Adipose tissue (tissue), 3 donors: ENCODE results near the gene ZFC3H1. TPM values are rescaled to one million over a fixed set of nuclear protein-coding genes. Genes with fewer than 3 reads are reported as not detected.

Experiments
- H3K27ac ChIP-seq: one replicate; pipeline ENCODE4 v1.5.1; 2013; ENCODE audit warnings: low read depth, low read length
- WGBS, 3 donors: extraction: QIAGEN DNeasy Blood & Tissue Kit; methylation state at CpG; one replicate each; pipeline ENCODE4 v1.1.7; 2013; 5-methylcytosine and 5-hydroxymethylcytosine counted together
- polyA plus RNA-seq, 3 donors: library from polyadenylated mRNA; stranded (reverse); fragments of 200-250 nt; gene quantifications; one replicate each; pipeline ENCODE4 v1.2.3, GENCODE V29; 2013
- donor health status: healthy with polysubstance abuse.
- donor health status: Bipolar disorder and iron deficiency.
- donor health status: healthy.

The ZFC3H1 gene
- polyA plus RNA-seq, 3 donors, result 9.0 to 15.9 (median 9.0) TPM

DNA sequence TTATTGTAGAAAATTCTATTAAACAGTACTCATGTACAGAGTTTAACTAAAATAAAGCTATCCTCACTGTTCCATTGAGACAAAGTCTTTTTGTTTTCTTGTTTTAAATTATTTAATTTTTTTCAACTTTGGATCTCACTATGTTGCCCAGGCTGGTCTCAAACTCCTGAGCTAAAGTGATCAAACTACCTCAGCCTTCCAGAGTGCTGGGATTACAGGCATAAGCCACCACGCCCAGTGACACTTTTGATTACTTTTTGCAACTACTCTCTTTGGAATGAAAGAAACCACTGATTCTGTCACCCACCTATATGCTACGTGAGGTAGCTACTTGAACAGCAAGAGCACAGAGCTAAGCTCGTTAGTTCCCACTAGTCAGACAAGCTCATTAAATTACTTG, 17.1 kb downstream of the ZFC3H1 start:
- no peak overlapping the region for H3K27ac ChIP-seq
- WGBS, 3 donors, result 91 to 97% (median 94%) methylated on average over 3 of the region's 3 CpGs

DNA sequence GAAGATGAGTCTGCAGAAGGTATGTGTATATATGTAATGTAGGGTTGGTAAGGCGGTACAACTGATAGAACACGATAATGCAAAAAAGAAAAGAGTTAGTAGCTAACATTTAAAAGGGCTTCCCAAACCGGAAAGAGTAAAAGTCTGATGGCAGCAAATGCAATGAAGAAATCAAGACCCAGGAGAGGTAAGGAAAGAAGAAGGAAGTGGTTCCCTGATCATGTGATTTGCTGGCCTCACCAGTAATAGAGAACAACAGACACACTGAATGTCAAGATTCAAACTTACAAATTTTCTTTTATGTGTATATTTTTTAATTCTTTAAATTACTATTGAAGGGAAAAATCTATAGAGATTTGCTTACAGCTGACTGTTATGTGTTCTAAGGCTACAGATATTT, 18.4 kb downstream of the ZFC3H1 start:
- 43 to 74% (median 60%) methylated on average over 3 of the region's 3 CpGs for WGBS, 3 donors
- no peak overlapping the region for H3K27ac ChIP-seq

DNA sequence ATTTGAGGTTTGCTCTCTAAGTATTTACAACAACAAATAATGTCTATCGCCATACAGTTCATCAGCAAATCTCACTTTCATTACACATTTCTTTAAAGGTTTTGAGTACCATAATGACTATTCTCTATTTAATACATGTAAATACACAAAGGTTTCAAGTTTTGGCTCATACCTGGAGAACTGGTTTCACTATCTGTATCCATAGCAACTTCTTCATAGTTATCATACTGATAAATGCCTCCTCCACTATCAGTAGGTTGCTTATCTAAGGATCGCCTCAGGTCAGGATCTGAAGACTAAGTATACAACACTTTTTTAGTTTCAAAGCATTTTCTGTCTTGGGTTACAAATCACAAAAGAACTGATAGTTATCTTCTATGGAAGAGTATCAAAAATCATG, 21.4 kb downstream of the ZFC3H1 start:
- WGBS, 3 donors, result 59 to 90% (median 85%) methylated on average over 2 of the region's 2 CpGs
- no peak overlapping the region for H3K27ac ChIP-seq

GRCh38 chr12:71641390-71641789, 22.3 kb downstream of the ZFC3H1 start:
- 80 to 91% (median 89%) methylated on average over 2 of the region's 2 CpGs for WGBS, 3 donors
- no peak overlapping the region for H3K27ac ChIP-seq

- 90 to 100% (median 92%) methylated on average over 2 of the region's 2 CpGs for WGBS, 3 donors
- H3K27ac ChIP-seq, result no peak overlapping the region
Observed at GRCh38 chr12:71640316-71640715, 23.3 kb downstream of the ZFC3H1 start.

DNA sequence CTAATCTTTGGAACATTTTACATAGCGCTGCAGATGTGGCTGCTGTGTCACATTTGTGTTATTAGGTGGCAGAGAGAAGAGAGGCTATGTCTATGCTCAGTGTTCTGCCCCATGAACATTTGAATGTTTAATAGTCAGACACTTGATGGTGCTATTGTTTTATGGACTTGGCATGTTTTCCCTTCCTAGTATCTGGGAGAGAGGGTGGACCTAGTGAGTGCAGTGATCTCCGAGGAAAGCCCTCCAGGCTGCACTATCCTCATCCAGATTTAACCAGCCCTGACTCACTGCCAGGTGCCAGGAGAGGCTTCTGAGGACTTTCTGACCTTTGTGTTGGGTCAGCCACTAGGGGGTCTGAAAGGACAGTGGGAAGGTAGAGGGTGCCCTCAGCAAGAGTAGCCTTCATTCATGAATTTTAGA, 24.3 kb downstream of the ZFC3H1 start:
- WGBS, 3 donors, result 82 to 90% (median 88%) methylated on average over 2 of the region's 2 CpGs
- no peak overlapping the region for H3K27ac ChIP-seq

- H3K27ac ChIP-seq, result no peak overlapping the region
Observed at GRCh38 chr12:71638499-71638898, 25.1 kb downstream of the ZFC3H1 start.

DNA sequence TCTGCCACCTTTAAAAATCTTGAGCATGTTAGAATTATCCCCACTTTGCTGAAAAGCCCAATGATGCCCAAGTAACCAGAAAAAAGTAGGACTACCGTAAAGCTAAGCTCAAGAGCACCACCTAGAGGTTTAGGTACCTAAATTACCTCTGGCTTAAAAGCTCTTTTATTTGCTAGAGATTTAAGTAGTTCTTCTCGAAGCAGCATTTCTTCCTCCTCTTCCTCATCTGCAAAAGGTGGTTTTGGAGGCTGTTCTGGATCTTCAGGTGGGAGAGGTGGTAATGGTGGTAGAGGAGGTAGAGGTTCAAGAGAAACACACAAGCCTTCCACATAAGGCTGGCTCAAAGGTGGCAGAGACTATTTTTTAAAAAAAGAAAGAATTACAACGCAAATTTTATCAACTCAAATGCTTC, 26.9 kb downstream of the ZFC3H1 start:
- WGBS, 3 donors, result 29 to 31% (median 31%) methylated on average over 3 of the region's 3 CpGs
- H3K27ac ChIP-seq, result no peak overlapping the region

DNA sequence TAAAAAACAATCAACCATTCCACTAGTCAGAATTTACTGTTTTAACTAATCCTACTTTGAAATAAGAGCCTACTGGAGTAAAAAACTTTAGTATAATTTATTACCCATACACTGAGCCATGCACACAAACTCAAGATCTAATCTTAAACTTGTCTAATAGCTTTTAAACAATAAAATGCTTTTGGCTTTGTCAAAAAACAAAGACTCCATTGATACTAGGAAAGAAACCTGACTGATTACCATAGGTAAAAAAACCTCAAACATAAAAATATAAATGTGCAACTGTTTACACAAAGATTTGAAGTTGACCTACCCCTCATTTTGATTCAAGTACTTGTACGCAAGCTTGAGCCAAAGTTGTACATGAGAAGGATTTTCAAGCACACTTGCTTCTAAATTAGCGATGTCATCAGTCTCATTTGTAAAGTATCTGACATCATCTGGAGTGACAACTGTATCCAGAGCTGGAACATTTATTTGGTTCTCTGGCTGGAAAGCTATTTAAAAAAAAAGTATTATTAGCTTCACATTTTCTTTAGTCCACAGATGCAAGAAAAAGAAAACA, 36.1 kb downstream of the ZFC3H1 start:
- no peak overlapping the region for H3K27ac ChIP-seq
- 73 to 96% (median 94%) methylated on average over 2 of the region's 2 CpGs for WGBS, 3 donors

DNA sequence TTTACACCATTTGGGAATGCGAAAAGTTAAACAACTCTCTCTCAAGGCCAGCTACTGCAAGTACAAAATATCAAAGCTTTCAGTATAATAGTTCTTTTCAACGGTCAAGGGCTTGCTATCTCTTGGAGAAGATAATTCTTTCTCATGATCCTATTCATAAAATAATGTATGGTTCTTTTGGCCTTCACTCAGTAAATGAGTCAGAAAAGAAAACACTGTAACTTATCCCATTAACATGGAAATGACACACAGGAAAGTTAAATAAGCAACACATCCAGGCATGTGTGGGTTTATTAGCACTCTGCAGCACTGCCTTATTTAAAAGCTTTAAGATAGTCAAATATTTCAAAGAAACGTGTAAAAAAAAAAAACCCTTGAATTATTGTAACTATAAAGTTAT, 36.9 kb downstream of the ZFC3H1 start:
- no peak overlapping the region for H3K27ac ChIP-seq
- 26 to 76% (median 72%) methylated on average over 3 of the region's 3 CpGs for WGBS, 3 donors

GRCh38 chr12:71626098-71626497, 37.5 kb downstream of the ZFC3H1 start:
- WGBS, 3 donors, result 36 to 55% (median 37%) methylated on average over 5 of the region's 5 CpGs

DNA sequence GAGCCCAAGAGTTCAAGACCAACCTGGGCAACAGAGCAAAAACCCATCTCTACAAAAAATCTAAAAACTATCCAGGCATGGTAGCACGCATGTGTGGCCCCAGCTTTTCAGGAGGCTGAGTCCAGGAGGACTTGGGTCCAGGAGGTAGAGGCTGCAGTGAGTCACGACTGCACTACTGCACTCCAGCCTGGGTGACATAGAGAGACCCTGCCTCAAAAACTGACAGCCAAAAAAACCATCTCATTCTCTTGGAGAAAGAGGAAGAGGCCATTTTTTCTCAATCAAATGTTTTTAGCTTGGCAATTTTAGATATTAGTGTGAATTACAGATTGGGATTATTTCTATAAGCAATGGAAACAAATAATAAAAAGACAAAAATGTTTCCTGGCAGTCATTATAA, 38.2 kb downstream of the ZFC3H1 start:
- no peak overlapping the region for H3K27ac ChIP-seq
- 84 to 96% (median 94%) methylated on average over 2 of the region's 2 CpGs for WGBS, 3 donors

More at GRCh38 chr12:71626098-71626497, 37.5 kb downstream of the ZFC3H1 start:
- no peak overlapping the region for H3K27ac ChIP-seq

- no peak overlapping the region for H3K27ac ChIP-seq
- WGBS, 3 donors, result 94 to 100% (median 96%) methylated on average over 1 of the region's 1 CpG
Observed at GRCh38 chr12:71621938-71622337, 41.7 kb downstream of the ZFC3H1 start.

DNA sequence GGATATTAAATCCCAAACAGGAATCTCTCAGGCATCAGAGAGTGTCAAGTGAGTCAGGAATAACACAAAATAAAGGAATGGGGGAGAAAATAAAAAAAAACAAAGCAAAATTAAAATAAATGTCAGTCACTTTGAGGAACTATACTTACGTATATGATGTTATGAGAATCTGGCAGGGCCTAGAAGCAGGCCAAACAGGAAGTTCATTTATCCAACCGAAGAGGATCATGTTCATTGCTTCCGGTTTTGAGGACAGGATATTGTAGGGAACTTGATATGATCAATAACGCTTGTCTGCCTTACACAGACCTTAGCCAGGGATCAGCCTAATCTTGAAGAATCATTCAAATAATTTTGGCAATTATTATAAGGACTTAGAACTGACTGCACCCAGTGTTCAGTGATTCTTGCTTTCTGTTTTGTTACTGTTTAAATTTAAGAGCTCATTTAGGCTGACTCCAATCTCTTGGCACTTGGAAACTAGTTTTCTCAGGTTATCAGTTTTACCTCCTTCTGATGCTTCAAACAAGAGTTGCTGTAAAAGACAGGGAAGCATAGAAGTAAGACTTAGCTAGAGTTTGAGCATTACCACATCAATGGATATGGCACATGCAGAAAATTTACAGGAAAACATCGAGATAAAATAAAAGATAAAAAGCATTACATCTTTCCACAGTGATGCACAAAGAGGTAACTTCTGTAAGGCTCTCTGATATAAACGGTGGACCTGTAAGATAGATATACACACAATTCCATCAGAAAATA, 53.4 kb downstream of the ZFC3H1 start:
- H3K27ac ChIP-seq, result no peak overlapping the region
- WGBS, 3 donors, result 57 to 84% (median 62%) methylated on average over 6 of the region's 6 CpGs

- 52 to 95% (median 94%) methylated on average over 4 of the region's 4 CpGs for WGBS, 3 donors
Observed at GRCh38 chr12:71607494-71608330, 55.9 kb downstream of the ZFC3H1 start.

GRCh38 chr12:71605039-71605438, 58.6 kb downstream of the ZFC3H1 start:
- no peak overlapping the region for H3K27ac ChIP-seq
- WGBS, 3 donors, result 49 to 90% (median 88%) methylated on average over 3 of the region's 3 CpGs

More at GRCh38 chr12:71607494-71608330, 55.9 kb downstream of the ZFC3H1 start:
- no peak overlapping the region for H3K27ac ChIP-seq

DNA sequence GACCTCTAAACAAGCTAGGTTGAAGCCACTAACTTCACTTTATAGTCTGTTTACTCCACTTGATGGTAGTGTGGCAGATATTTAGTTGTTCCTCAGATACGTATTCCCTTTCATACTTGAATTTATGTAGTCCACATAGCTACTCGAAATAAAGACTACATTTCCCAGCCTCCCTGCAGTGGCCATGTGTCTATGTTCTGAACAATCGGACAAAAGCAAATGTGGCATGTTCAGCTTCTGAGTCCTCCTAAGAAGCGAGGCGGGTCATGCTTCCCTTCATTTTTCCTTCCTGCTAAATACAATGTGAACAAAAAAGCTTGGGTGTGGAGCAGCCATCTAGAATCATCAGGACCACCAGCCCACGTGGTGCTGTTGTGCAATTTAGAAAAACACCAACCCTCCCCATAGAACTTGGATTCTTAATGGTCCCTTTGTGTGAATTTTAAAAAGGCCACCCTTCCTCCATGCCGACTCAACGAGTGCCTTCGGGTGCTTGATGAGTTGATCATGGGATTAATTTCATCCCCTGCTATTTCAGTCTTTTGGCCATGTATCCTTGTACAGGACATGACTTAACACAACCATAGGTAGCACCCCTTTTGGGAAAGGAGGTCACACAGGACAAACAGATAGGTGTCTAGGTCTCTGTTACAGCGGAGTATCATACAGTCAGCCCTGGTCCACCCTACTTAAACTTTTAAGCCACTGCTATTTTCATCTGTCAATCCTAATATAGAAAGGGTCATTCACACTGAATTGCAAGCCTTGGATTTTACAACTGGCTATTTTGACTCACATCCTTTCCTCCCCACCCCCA, 60.7 kb downstream of the ZFC3H1 start:
- no peak overlapping the region for H3K27ac ChIP-seq
- WGBS, 3 donors, result 71 to 81% (median 76%) methylated on average over 10 of the region's 10 CpGs

DNA sequence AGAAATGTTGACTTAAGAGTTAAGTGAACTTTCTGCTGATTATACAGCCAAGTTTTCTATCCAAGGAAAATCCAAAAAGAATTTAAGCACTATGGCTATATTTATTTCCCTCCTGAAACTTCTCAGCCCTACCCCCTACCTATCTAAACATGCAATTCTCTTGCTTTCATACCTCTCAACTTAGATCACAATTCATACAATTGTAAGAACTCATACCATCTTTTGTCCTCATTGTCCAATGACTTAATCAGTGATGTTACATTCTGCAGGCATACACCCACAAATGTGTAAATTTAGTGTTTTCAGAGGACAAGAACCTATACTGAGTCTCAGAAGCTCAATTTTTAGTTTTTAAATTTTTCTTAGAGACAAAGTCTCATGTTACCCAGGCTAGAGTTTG, 62.1 kb downstream of the ZFC3H1 start:
- no peak overlapping the region for H3K27ac ChIP-seq

DNA sequence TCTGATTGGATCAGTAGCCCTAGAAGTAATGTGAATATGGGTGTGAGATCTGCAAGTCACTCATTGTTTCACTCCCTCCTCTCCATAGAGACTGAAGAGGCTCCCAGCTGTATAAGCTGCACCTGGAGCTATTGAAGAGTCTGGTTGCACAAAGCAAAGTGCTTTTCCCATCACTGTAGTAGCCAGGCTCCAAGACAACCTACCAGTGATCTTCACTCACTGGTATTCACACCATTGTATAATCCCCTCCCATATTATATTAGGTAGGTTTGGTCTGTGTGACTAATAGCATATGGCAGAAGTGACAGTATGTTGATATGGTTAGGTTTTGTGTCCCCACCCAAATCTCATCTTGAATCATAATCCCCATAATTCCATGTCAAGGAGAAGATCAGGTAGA, 64.4 kb downstream of the ZFC3H1 start:
- H3K27ac ChIP-seq, result no peak overlapping the region
